HG03175 (cell line): ENCODE measurements around the gene RAB11FIP3.
"Not testable (repeated sequence)": the region's sequence is repeated elsewhere in the genome, so short reads cannot be mapped to it uniquely, and the experiment has no call there.

Source experiments
- ATAC-seq: cut with Tn5 transposase; IDR thresholded peaks from one replicate; pipeline ENCODE4 v1.9.1; 2021; ENCODE audit warnings: mild to moderate bottlenecking, moderate library complexity; ENCODE audit not compliant: unreplicated experiment

Gene RAB11FIP3

DNA sequence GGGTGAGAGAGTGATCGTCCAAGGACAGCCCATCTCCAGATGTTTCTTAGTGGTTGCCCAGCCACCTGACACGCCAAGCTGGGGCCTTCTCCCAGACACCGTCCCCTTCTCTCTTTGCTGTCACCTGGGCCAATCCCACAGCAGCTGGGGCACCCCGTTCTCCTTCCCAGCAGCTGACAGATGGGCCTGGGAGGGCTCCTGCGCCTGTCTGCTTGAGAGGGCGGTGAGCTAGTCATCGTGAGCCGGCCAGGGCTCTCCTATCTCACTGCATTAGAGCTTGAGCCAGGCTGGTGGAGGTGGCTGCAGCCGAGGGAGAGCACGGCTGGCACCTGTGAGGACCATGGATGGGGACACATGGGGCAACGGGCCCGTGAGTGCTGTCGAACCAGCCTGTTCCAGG is 41.2 kb downstream of the RAB11FIP3 start:
- no peak for ATAC-seq

DNA sequence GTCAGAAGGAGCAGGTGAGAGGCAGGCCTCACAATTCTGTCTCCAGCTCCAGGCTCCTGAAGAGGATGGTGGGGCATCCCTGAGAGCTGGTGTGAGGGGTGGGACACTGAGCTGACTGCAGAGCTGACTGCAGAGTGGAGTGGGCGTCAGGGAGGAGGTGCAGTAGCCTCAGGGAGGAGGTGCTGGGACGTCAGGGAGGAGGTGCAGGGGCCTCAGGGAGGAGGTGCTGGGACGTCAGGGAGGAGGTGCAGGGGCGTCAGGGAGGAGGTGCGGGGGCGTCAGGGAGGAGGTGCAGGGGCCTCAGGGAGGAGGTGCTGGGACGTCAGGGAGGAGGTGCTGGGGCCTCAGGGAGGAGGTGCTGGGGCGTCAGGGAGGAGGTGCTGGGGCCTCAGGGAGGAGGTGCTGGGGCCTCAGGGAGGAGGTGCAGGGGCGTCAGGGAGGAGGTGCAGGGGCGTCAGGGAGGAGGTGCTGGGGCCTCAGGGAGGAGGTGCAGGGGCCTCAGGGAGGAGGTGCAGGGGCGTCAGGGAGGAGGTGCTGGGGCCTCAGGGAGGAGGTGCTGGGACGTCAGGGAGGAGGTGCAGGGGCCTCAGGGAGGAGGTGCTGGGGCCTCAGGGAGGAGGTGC is 41.9 kb downstream of the RAB11FIP3 start:
- ATAC-seq = not testable (repeated sequence)

DNA sequence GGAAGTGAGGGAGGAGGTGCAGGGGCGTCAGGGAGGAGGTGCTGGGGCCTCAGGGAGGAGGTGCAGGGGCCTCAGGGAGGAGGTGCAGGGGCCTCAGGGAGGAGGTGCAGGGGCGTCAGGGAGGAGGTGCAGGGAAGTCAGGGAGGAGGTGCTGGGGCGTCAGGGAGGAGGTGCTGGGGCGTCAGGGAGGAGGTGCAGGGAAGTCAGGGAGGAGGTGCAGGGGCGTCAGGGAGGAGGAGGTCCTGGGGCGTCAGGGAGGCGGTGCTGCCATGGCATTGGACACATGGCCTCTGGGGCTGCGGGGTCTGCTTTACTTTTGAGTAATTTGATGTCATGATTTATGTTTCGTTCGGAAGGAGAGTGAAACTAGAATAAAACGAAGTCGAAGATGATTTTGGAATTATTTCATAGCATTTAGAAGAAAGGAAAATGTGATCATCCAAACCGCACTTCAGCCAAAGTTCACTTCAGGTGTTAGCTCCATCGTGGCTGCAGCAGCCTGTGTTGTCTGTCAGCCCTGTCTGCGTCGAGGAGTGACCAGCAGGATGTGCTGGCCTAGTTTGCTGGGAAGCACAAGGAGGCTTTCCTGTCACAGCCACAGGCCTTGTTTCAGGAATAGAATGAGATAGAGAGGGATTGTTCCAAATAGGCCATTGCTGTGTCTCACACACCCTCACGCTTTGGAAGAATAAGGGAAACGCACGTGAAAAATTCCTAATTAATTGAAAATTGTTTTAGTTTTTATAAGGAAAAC is 42.8 kb downstream of the RAB11FIP3 start:
- ATAC-seq = no peak

DNA sequence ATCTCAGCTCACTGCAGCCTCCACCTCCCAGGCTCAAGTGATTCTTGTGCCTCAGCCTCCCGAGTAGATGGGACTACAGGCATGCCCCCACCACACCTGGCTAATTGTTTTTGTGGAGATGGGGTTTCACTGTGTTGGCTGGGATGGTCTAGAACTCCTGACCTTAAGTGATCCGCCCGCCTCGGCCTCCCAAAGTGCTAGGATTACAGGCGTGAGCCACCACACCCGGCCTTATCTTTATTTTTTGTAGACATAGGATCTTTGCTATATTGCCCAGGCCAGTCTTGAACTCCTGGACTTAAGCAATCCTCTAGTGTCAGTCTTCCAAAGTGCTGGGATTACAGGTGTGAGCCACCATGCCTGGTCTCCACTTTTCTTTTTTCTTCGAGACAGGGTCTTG is 44.0 kb downstream of the RAB11FIP3 start:
- ATAC-seq = not testable (repeated sequence)

DNA sequence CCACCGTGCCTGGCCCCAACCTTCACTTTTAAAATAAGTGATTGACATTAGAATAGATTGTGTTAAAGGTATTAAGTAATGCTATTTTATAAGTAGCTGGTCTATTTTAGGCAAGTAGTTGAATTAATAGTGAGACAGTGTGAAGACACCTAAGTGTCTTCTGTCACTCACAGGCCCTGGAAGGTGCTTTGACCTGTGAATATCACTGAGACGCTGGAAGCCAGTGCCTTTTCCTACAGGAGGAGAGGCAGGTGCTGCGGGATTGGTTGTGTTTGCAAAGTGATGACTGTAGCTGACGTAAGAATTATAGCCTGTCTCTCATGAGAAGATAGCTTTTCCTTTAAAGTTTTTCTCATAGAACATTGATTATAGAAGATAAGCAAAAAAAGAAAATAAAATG is 45.0 kb downstream of the RAB11FIP3 start:
- no peak for ATAC-seq

DNA sequence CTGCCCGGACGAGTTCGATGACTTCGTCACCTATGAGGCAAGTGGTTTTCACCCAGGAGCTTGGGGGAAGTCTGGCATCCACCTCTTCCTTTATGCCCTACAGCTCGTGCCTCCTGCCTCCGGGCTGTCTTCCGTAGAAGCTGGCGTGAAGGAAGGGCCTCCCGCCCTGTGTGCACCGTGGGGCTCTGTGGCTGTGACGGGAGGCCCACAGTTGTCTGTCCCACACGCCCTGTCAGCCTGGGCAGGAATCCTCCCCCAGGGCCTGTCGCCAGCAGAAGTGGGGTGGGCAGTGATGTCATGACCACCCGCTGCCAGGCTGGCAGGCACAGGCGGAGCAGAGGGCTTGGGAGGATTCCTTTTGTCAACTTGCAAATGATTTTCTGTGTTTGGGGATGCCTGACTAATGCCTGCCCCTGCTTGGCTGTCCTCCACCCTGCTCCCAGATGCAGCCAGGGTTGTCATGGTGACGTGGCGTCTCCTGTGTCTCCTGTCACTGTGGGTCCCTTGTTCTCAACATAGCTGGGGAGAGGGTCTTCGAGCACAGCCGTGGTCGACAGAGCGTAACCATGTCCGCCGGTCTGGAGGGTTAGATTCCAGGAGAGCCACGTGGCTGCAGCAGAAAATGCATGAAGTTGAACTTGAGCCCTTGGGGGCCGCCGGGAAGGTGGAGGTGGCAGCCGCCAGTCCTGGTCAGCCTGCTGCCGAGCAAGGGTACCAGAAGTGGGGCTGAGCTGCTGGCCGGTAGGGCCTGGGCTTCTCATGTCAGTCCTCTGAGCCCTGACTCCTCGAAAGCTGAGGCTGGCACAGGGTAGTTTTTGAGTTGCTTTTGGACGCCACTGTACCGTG is 46.1 kb downstream of the RAB11FIP3 start:
- ATAC-seq = no peak

DNA sequence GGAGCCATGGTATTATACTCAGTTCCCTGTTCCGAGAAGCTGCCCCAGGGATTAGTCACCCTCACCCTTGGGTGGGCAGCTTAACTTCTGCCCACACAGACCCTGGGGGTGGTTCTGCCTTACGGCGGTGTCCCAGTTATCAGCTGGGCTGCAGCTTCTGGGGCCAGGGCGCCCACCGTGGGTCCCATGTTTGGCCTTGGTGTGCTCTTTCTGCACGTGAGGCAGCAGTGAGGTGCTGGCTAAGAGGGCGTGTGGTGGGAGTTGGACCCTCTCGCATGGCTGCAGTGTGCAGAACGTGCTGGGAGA is 46.7 kb downstream of the RAB11FIP3 start:
- no peak for ATAC-seq

DNA sequence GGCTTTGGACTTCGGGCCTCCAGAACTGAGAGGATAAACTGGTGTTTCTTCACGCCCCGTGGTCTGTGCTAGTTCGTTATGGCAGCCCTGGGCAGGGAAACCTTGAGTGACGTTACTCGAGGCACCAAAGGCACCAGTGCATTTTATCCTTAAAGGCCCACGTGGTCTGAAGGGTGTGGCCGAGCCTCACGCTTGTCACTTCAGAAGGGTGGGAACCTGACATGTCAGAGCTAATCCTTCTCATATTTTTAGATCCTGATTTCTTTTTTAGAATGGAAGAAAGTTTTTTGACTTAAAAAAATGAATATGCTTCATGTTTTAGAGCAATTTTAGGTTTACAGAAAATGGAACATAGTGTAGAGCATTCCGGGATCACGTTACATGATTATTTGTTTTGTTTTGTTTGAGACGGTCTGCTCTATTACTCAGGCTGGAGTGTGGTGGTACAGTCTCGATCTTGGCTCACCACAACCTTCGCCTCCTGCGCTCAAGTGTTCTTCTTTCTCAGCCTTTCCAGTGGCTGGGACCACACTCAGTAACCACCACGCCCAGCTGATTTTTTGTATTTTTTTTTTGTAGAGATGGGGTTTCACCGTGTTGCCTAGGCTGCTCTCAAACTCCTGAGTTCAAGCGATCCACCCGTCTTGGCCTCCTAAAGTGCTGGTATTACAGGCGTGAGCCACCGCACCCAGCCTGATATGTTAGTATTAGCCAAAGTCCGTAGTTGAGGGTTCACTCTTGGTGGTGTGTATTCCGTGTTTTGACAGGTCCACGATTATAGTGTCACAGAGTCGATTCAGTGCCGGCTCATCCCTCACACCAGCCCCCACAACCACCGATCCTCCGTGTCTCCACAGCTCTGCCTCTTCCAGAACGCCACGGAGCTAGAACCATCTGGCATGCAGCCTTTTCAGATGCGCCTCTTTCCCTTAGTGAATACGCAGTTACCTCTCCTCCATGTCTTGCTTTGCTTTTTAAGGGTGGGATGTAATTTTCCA is 47.9 kb downstream of the RAB11FIP3 start:
- no peak for ATAC-seq

DNA sequence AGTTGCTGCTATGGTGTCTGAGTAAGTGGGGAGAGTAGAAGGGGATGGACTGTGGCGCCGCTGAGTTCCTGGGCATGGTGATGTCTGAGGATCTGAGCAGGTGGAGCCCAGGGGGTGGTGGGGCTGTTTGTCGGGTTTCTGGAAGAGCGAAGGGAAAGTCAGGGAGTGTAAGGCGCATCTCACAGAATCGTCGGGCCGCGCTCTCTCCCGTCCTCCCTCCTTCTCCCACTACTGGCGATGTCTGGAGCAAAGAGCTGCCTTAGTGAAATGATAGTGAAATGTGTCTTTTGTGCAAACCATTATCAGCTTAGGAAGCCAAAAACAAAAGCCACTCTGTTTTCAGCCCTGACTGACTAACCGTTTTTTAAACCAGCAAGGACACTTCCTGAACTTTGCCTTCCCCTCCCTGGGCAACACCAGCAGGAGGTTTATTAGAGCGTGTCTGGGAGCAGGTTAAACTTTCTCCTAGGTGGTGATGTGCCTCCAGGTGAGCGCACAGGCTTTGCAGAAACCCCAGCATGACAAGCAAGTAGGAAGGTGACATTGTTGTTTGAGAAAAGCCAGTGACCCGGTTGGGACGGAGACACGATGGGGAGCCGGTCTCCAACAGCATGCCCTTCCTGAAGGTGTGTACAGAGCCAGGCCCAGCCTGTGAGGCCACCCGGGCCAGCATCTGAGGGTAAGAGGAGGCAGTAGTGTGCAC is 49.1 kb downstream of the RAB11FIP3 start:
- no peak for ATAC-seq

DNA sequence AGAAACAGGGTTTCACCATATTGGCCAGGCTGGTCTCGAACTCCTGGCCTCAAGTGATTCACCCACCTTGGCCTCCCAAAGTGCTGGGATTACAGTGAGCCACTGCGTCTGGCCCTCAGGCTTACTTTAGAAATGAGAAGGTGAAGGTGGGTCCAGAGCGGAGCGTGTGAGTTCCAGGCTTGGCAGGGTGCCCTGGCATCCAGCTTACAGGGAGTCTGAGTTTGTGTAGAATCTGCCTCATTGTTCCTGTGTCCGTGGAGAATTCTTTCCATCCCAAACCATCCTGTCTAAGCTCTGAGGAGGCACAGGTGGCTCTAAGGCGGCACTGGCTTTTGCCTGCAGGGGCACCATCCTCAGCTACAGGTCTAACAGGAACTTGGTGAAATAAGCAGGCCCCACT is 50.6 kb downstream of the RAB11FIP3 start:
- no peak for ATAC-seq

DNA sequence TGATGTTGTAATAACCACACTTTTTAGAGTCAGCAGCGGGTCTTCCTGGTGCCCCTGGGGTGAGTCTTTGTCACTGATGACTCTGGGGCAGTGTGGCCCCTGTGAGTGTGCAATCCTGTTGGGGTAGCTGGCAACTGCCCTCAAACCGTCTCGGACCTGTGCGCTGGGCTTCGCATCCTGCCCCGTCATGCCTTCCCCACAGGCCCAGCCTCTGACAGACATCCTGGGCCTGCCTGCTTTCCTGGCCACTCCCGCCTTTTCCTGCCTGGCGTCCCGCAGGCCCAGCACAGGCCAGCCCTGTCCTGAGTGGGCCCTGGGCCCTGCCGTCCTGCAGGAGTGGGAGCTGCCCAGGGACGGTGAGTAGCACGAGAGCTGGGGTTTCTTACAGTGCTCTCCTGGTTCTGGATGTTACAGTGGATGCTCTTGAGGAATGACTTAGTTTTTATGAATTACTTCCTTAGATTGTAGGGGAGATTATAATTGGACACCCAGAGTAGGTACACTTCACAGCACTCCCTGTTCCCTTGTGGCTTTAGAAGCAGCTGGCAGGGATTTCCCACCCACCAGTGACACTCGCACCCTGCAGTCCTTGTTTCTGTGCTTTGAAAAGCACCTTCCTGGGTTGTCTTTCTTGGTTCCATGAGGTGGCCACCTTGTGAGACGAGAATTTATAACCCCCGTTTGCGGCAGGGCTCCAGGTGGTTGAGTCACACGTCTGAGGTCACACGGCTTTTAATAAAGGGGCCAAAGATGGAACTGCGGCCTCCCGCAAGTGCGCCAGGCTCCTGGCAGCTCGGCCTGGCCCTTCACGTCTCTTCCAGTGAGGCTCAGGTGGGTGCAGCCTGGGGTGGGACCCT is 52.1 kb downstream of the RAB11FIP3 start:
- ATAC-seq = no peak

DNA sequence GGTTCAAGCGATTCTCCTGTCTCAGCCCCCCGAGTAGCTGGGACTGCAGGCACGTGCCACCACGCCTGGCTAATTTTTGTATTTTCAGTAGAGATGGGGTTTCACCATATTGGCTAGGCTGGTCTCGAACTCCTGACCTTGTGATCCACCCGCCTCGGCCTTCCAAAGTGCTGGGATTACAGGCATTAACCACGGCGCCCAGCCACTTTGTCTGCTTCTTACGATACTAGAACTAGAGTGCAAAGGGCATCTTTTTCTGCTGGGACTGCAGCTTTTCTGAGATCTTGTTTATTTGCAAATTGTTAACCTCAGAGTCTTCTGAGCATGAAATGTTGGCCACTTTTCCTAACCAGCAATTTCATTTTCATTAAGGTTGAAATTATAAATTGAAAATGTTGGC is 52.8 kb downstream of the RAB11FIP3 start:
- ATAC-seq = not testable (repeated sequence)

DNA sequence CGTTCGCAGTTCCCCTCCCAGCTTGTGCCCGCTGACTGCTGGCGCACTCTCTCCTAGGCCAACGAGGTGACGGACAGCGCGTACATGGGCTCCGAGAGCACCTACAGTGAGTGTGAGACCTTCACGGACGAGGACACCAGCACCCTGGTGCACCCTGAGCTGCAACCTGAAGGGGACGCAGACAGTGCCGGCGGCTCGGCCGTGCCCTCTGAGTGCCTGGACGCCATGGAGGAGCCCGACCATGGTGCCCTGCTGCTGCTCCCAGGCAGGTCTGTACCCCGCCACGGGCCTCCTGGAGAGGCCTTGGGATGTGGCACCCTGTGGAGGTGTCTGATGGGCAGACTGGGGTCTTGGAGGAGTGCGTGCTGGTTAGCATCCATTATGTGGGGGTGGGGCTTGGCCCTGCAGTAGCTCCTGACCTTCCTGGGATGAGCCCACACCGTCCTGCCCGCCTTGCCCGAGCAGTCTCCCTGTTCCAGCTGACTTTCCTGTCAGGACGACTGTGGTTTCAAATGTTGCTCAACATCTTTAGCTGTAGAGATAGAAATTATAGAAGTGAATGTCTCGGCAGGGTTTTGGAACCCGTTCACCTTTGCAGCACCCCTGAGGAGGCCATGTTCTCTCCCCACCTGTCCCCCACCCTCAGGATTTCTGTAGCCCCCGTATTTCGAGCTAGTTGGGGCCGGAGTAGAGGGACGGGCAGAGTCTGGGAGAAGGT is 57.2 kb downstream of the RAB11FIP3 start:
- ATAC-seq = no peak

DNA sequence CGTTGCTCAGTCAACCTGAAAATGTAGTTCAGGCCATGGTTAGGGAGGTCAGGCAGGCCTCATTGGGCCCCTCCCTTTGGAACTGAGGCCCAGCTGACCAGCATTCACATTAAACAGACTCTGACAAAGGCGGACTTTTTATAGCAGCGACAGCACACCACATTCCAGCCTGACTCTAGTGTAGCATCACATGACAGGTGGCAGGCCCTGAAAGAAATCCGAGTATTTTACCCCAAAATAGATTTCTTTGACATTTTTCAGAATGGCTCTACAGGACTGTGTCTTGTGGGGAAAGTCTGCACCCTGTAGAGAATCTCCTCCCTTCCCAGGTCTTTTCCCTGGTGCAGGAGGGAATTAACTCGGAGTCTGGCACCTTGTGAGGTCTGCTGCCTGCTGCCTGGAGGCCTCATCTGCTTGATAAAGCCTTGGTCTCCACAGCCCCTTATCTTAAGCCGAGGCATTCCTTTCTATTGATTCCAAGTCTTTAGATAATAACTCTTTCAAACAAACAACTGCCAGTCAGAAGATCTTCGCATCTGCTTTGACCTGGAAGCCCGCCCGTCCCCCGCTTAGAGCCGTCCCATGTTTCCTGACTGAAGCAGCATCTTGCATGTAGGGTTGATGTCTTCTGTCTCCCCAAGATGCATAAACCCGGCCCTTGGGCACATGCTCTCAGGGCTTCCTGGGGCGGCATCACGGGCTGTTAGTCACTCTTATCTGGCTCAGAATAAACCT is 58.1 kb downstream of the RAB11FIP3 start:
- ATAC-seq = no peak

DNA sequence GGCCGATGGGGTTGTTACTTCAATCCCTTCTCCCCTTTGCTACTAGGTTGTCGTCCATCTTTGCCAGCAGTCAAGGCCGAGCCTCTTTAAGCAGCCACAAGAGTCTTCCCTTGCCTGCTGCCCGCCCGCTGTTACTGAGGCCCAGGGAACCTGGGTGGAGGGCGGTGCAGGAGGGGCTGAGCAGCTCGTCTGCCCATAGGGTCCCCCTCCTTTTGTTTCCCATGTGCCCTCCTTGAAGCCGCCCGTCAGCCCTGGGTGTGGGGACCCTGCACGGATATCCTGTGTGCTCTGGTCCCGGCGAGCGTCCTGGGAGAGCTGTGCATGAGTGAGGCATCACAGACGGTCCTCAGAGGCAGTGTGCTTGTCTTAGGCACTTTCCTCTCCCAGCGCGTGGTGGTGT is 64.2 kb downstream of the RAB11FIP3 start:
- ATAC-seq = no peak

DNA sequence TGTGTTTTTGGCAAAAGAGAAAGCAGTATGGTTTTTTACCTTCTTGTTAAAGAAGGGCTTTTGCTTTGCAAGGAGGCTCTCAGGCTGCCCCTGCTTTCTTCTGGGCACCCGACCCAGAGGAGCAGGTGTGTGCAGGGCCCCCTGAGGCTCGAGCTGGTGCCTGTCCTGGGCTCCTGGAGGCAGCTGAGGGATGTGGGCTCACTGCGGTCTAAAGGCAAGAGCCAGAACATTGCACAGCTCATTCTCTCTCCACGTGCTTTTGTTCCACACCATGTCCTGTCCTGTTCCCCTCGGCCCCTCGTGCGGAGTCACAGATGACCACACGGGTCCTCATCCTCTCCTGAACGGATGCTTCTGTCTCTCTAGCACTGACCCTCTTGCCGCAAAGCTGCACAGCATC is 65.3 kb downstream of the RAB11FIP3 start:
- no peak for ATAC-seq

DNA sequence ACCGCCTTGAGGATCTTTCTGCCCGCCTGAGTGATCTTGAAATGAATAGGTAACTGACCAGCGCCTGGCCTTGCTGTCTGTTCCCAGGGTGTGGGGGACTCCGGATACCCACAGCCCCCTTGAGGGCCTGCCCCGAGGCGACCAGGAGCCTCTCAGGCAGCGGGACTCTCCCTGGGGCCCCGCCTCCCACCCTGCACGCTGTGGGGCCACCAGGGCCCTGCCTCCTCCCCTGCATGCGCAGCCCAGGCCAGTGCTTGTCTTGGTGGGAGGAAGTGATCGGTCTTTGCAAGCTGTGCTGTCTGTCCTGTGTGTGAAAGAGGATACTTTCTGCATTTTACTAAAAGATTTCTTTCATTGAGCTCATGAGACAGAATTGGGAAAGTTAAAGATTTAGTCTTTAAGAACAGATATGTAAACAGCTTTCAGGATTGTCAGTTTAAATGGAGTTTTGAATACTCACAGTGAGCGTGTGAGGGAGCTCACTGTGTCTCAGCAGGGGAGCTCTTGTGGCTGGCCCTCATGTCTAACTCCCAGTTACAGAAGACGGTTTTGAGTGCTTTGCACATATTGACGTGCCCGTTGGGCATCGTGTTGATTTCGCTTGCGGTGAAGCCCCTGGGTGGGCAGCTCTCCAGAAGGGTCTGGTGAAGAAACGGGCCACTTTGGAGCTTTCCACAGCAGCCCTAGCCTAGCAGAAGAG is 65.9 kb downstream of the RAB11FIP3 start:
- no peak for ATAC-seq
